K562 (cell line): Measurements from ENCODE around the gene SLC25A44.

Experiments used
- ETV6 ChIP-seq, 3 experiments: fragments of 150-350 bp in 1 of 3; sonication (generic) in 1 of 3; formaldehyde crosslinking in 1 of 3; IDR thresholded peaks; 2 replicates each; pipeline versions ENCODE4 v1.6.1 to v1.8.0; 2014 to 2022; ENCODE audit warnings: borderline replicate concordance in 2 of 3, low read depth in 2 of 3, antibody characterized with exemption in 1 of 3, low read length in 1 of 3, mild to moderate bottlenecking in 1 of 3, missing genetic modification reagents in 1 of 3
- JUNB ChIP-seq: fragments of 450-650 bp; formaldehyde crosslinking; conservative IDR thresholded peaks from 2 replicates; pipeline ENCODE4 v1.4.0; 2020; ENCODE audit warnings: mild to moderate bottlenecking
- NFYB ChIP-seq: IDR thresholded peaks from 2 replicates; pipeline ENCODE4 v1.6.1; 2011; ENCODE audit warnings: mild to moderate bottlenecking, moderate library complexity; ENCODE audit not compliant: insufficient read length; ENCODE audit errors: extremely low read depth
- PCBP2 ChIP-seq: fragments of 200-400 bp; formaldehyde crosslinking; IDR thresholded peaks from 2 replicates; pipeline ENCODE4 v1.6.1; 2018; ENCODE audit warnings: low read length, low read depth, mild to moderate bottlenecking, moderate library complexity; ENCODE audit not compliant: poor library complexity, severe bottlenecking
- PHF20 ChIP-seq: fragments of 450-650 bp; IDR thresholded peaks from 2 replicates; pipeline ENCODE4 v1.6.1; 2018; ENCODE audit not compliant: partially characterized antibody
- POLR2A ChIP-seq: fragments of 450-650 bp; conservative IDR thresholded peaks from 2 replicates; pipeline ENCODE4 v1.6.1; 2016
- POLR2AphosphoS5 ChIP-seq: IDR thresholded peaks from 2 replicates; pipeline ENCODE4 v1.6.1; 2011; ENCODE audit warnings: mild to moderate bottlenecking, low read depth, low read length, moderate library complexity; ENCODE audit not compliant: control insufficient read depth, insufficient read depth
- RBM14 ChIP-seq: fragments of 200-400 bp; formaldehyde crosslinking; IDR thresholded peaks from 2 replicates; pipeline ENCODE4 v1.6.1; 2018; ENCODE audit warnings: low read depth, mild to moderate bottlenecking, low read length, moderate library complexity, borderline replicate concordance; ENCODE audit not compliant: insufficient read depth
- SMARCB1 ChIP-seq: IDR thresholded peaks from 2 replicates; pipeline ENCODE4 v1.6.1; 2011; ENCODE audit warnings: improper control_type of control experiment, low read depth; ENCODE audit not compliant: insufficient read length
- TARDBP ChIP-seq: fragments of 450-650 bp; IDR thresholded peaks from 2 replicates; pipeline ENCODE4 v1.6.1; 2016
- ZNF699 ChIP-seq: fragments of 250-450 bp; sonication (Bioruptor Pico); IDR thresholded peaks from 2 replicates; pipeline ENCODE4 v1.8.0; 2021; ENCODE audit warnings: mild to moderate bottlenecking, moderate library complexity; ENCODE audit not compliant: insufficient replicate concordance
- TF ChIP-seq, protein P1 (sequence below): IDR thresholded peaks from 3 replicates; pipeline ENCODE4 v1.6.1; 2011; ENCODE audit warnings: borderline replicate concordance, mild to moderate bottlenecking, moderate library complexity; ENCODE audit not compliant: insufficient read length; ENCODE audit errors: extremely low read depth
- TF ChIP-seq, protein P2 (sequence below), 3 experiments: IDR thresholded peaks in 2 of 3; conservative IDR thresholded peaks in 1 of 3; 2 replicates each; pipeline ENCODE4 v1.5.1; 2011 to 2012; ENCODE audit warnings: low read length in 3 of 3, mild to moderate bottlenecking in 3 of 3, control low read depth in 2 of 3, improper control_type of control experiment in 1 of 3, inconsistent platforms in 1 of 3, low read depth in 1 of 3, mixed read lengths in 1 of 3, moderate library complexity in 1 of 3; ENCODE audit not compliant: insufficient read depth in 2 of 3

DNA sequence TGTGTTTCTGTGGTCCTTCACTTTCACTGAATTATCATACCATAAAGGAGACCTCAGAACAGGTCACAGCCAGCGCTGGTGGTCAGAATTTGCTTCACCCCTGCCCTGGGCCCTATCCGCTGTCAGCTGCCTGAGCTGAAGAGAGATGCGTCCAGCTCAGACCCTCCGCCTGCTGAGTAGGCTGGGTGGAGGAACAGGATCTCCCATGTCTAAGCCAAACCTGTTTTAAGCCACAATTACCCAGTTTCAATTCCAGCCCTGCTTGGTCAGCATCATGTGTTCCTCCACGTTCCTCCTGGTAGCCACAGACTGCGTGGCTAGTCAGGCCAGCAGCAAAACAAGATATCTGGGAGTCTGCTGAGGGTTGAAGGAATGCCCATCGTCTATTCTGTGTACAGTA is 34.6 kb downstream of the SLC25A44 start:
- TF ChIP-seq PCBP2 = no peak
- TF ChIP-seq, protein P1, sequence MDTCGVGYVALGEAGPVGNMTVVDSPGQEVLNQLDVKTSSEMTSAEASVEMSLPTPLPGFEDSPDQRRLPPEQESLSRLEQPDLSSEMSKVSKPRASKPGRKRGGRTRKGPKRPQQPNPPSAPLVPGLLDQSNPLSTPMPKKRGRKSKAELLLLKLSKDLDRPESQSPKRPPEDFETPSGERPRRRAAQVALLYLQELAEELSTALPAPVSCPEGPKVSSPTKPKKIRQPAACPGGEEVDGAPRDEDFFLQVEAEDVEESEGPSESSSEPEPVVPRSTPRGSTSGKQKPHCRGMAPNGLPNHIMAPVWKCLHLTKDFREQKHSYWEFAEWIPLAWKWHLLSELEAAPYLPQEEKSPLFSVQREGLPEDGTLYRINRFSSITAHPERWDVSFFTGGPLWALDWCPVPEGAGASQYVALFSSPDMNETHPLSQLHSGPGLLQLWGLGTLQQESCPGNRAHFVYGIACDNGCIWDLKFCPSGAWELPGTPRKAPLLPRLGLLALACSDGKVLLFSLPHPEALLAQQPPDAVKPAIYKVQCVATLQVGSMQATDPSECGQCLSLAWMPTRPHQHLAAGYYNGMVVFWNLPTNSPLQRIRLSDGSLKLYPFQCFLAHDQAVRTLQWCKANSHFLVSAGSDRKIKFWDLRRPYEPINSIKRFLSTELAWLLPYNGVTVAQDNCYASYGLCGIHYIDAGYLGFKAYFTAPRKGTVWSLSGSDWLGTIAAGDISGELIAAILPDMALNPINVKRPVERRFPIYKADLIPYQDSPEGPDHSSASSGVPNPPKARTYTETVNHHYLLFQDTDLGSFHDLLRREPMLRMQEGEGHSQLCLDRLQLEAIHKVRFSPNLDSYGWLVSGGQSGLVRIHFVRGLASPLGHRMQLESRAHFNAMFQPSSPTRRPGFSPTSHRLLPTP = no peak
- TF ChIP-seq ZNF699 (CRISPR knock-in tag) = no peak
- TF ChIP-seq, protein P2, sequence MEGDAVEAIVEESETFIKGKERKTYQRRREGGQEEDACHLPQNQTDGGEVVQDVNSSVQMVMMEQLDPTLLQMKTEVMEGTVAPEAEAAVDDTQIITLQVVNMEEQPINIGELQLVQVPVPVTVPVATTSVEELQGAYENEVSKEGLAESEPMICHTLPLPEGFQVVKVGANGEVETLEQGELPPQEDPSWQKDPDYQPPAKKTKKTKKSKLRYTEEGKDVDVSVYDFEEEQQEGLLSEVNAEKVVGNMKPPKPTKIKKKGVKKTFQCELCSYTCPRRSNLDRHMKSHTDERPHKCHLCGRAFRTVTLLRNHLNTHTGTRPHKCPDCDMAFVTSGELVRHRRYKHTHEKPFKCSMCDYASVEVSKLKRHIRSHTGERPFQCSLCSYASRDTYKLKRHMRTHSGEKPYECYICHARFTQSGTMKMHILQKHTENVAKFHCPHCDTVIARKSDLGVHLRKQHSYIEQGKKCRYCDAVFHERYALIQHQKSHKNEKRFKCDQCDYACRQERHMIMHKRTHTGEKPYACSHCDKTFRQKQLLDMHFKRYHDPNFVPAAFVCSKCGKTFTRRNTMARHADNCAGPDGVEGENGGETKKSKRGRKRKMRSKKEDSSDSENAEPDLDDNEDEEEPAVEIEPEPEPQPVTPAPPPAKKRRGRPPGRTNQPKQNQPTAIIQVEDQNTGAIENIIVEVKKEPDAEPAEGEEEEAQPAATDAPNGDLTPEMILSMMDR (IDR thresholded peaks at IDR 0.05 in 2 of 3, conservative IDR thresholded peaks at IDR 0.05 in 1 of 3; ENCODE audit: insufficient read depth in 2 of 3, low read depth in 1 of 3, low read length in 3 of 3) = no peak
- no peak for TF ChIP-seq PHF20
- no peak for TF ChIP-seq RBM14
- TF ChIP-seq POLR2A = no peak
- TF ChIP-seq TARDBP = no peak
- no peak for TF ChIP-seq NFYB
- TF ChIP-seq JUNB (CRISPR knock-in tag) = no peak
- TF ChIP-seq SMARCB1 = no peak
- TF ChIP-seq POLR2AphosphoS5 = no peak
- TF ChIP-seq ETV6 (IDR thresholded peaks at IDR 0.05; ENCODE audit: borderline replicate concordance in 1 of 2, low read depth in 2 of 2, low read length in 1 of 2) = no peak
- no peak for TF ChIP-seq ETV6 (CRISPR knock-in tag; IDR thresholded peaks at IDR 0.05; ENCODE audit: borderline replicate concordance)
